Calu3 (cell line): ENCODE measurements around the gene PROM1. TPM values are rescaled to one million over a fixed set of nuclear protein-coding genes. Genes with fewer than 3 reads are reported as not detected.

Experiments
- BruUV-seq: library from RNA; stranded (reverse); fragments of 400-500 nt; replicated peaks from 2 replicates; lab custom pipeline; 2021; lab: Mats Ljungman, UMichigan
- CTCF ChIA-PET: fragments of 300-600 bp; sonication (Branson Sonifier 250); formaldehyde crosslinking; loops from one replicate; lab custom pipeline; 2022; ENCODE audit warnings: antibody characterized with exemption; lab: Charles Lee
- DNase-seq: peaks from one replicate; pipeline ENCODE4 v3.0.0; 2022
- H3K27ac Mint-ChIP-seq: one replicate; pipeline ENCODE4 v1.8.0; 2022; ENCODE audit warnings: mixed read lengths; ENCODE audit not compliant: unreplicated experiment
- H3K27me3 Mint-ChIP-seq: one replicate; pipeline ENCODE4 v1.8.0; 2022; ENCODE audit warnings: mixed read lengths; ENCODE audit not compliant: unreplicated experiment
- H3K36me3 Mint-ChIP-seq: one replicate; pipeline ENCODE4 v1.8.0; 2022; ENCODE audit warnings: mild to moderate bottlenecking, moderate library complexity, mixed read lengths; ENCODE audit not compliant: insufficient read depth, unreplicated experiment
- H3K4me1 Mint-ChIP-seq: one replicate; pipeline ENCODE4 v1.8.0; 2022; ENCODE audit warnings: mild to moderate bottlenecking, low read depth, mixed read lengths; ENCODE audit not compliant: unreplicated experiment
- H3K4me3 Mint-ChIP-seq: one replicate; pipeline ENCODE4 v1.8.0; 2022; ENCODE audit warnings: mild to moderate bottlenecking, low read depth, moderate library complexity, mixed read lengths; ENCODE audit not compliant: unreplicated experiment
- H3K9me3 Mint-ChIP-seq: one replicate; pipeline ENCODE4 v1.8.0; 2022; ENCODE audit warnings: low read depth, mixed read lengths; ENCODE audit not compliant: unreplicated experiment
- CTCF ChIP-seq: fragments of 200-600 bp; IDR thresholded peaks from one replicate; pipeline ENCODE4 v1.8.0; 2022; ENCODE audit warnings: antibody characterized with exemption; ENCODE audit not compliant: unreplicated experiment
- intact Hi-C: fragments of 100-400 bp; cut with micrococcal nuclease; formaldehyde crosslinking; loops from one replicate; pipeline ENCODE4 v1.10.0; 2022; ENCODE audit not compliant: unreplicated experiment
- total RNA-seq: library from RNA; stranded (reverse); gene quantifications from 2 replicates; pipeline ENCODE4 v1.2.3, GENCODE V29; 2022

PROM1 gene
- total RNA-seq, 1 experiment from 2014 or later = 73.9 TPM

DNA sequence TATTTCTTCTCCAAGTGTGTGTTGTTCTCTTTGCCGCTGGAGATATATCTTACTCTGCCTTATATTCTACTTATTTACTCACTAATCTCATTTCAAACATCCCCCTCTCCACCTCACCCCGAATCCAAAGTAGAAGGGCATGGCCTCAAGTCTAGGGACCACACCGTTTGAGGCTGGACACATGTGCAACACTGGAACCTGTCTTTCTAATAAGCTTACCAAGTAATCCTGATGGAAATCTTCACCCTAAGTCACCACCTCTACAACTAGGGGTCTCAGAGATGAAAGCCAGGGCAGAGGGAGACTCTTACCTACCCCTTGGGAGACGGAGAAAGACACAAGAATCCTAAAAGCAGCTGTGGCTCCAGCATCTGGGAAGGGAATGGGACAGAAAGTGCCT, 6.0 kb downstream of the PROM1 start:
- H3K4me1 Mint-ChIP-seq = peaks cover 10% of the 10 kb centered on the region
- DNase-seq = no peak
- TF ChIP-seq CTCF = no peak
- intact Hi-C loops = no loop called here
- H3K36me3 Mint-ChIP-seq = peaks cover 11% of the 10 kb centered on the region
- H3K9me3 Mint-ChIP-seq = no peaks in the 10 kb centered on the region
- CTCF ChIA-PET = no interaction called here
- H3K4me3 Mint-ChIP-seq = no peak overlapping the region
- no peaks in the 10 kb centered on the region for H3K27me3 Mint-ChIP-seq
- no TSS peak for BruUV-seq
- no peak overlapping the region for H3K27ac Mint-ChIP-seq

- CTCF ChIA-PET = no interaction called here
- H3K4me1 Mint-ChIP-seq = peaks cover 8% of the 10 kb centered on the region
- no peak for DNase-seq
- H3K27me3 Mint-ChIP-seq = no peaks in the 10 kb centered on the region
- BruUV-seq = no TSS peak
- no peak overlapping the region for H3K4me3 Mint-ChIP-seq
- peaks cover 5% of the 10 kb centered on the region for H3K36me3 Mint-ChIP-seq
- H3K9me3 Mint-ChIP-seq = no peaks in the 10 kb centered on the region
- TF ChIP-seq CTCF = no peak
- intact Hi-C loops = no loop called here
- H3K27ac Mint-ChIP-seq = no peak overlapping the region
These were observed 7.7 kb downstream of the PROM1 start for GRCh38 chr4:16075975-16076757.

GRCh38 chr4:16075061-16075460, 8.8 kb downstream of the PROM1 start:
- TF ChIP-seq CTCF = no peak
- H3K9me3 Mint-ChIP-seq = no peaks in the 10 kb centered on the region
- H3K4me1 Mint-ChIP-seq = peaks cover 8% of the 10 kb centered on the region
- no TSS peak for BruUV-seq
- peaks cover 5% of the 10 kb centered on the region for H3K36me3 Mint-ChIP-seq
- intact Hi-C loops = no loop called here
- no peak for DNase-seq
- H3K27me3 Mint-ChIP-seq = no peaks in the 10 kb centered on the region
- H3K4me3 Mint-ChIP-seq = no peak overlapping the region
- H3K27ac Mint-ChIP-seq = no peak overlapping the region
- CTCF ChIA-PET = no interaction called here

DNA sequence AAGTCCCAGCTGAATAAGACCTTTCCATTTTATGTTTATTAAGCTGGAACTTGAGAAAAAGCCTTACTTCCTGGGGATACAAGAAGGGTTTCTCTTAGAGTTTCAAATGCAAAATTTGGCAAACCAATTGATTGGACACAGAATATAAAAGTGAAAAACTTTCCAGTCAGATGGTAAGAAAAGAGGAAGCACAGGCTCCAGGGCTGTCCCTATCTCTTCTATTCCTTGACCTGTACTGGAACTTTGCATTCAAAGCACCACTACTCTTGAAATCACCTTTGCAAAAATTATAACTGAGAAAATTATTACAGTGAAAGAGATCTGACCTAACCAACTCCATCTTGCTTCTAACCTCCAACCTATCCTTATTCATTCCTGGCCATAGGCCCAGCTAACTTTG, 11.7 kb downstream of the PROM1 start:
- no peak for TF ChIP-seq CTCF
- peaks cover 19% of the 10 kb centered on the region for H3K4me1 Mint-ChIP-seq
- no peaks in the 10 kb centered on the region for H3K27me3 Mint-ChIP-seq
- no peaks in the 10 kb centered on the region for H3K9me3 Mint-ChIP-seq
- BruUV-seq = no TSS peak
- DNase-seq = no peak
- intact Hi-C loops = no loop called here
- CTCF ChIA-PET = no interaction called here
- H3K27ac Mint-ChIP-seq = no peak overlapping the region
- no peak overlapping the region for H3K4me3 Mint-ChIP-seq
- H3K36me3 Mint-ChIP-seq = peaks cover 12% of the 10 kb centered on the region
